K562 (cell line): ENCODE data around the gene ATP9B. TPM values are rescaled to one million over a fixed set of nuclear protein-coding genes. Genes with fewer than 3 reads are reported as not detected.

Experiments
- ATAC-seq: fragments of 200-7000 bp; cut with Tn5 transposase; 3 replicates; pipeline ENCODE4 v1.9.1; 2020; ENCODE audit warnings: moderate library complexity
- BruUV-seq: library from RNA; stranded (reverse); fragments of 400-500 nt; replicated peaks from 2 replicates; lab custom pipeline; 2021; lab: Mats Ljungman, UMichigan
- CTCF ChIA-PET: fragments of 300-600 bp; formaldehyde crosslinking; extraction: SDS; loops from one replicate; lab custom pipeline; 2021; ENCODE audit warnings: low intra/inter-chr PET ratio; lab: Yijun Ruan, JAX
- POLR2A ChIA-PET: fragments of 300-600, 350-650 bp; sonication (Branson Sonifier 250); formaldehyde crosslinking; extraction: SDS; loops from one replicate; lab custom pipeline; 2021; ENCODE audit warnings: antibody characterized with exemption, inconsistent platforms; lab: Yijun Ruan, JAX
- DNase-seq, 4 experiments: peaks; one replicate each; pipeline versions ENCODE4 v3.0.0 to v3.0.0-alpha.2; 2011 to 2018; ENCODE audit warnings: low spot score in 3 of 4, mixed read lengths in 3 of 4; ENCODE audit errors: extremely low read depth in 1 of 4
- FAIRE-seq: peaks from 2 replicates; lab custom pipeline; 2011; peaks lifted over from hg19 to GRCh38; lab: Jason Lieb, UNC
- H2AFZ ChIP-seq: 2 replicates; pipeline ENCODE4 v1.6.0; 2011; ENCODE audit warnings: low read depth, low read length, control low read depth, inconsistent platforms
- H3K27ac ChIP-seq: fragments of 200-600 bp; 3 replicates; pipeline ENCODE4 v1.8.0; 2011; ENCODE audit warnings: low read depth, mild to moderate bottlenecking, control low read depth, inconsistent platforms, low read length, moderate library complexity, mixed read lengths; ENCODE audit errors: extremely low read depth
- H3K27me3 ChIP-seq, 2 experiments: fragments of 300-600 bp in 1 of 2; 2 replicates in 1 of 2; 3 replicates in 1 of 2; pipeline versions ENCODE4 v1.6.0 to v1.8.0; 2011; ENCODE audit warnings: inconsistent platforms in 2 of 2, low read length in 2 of 2, mild to moderate bottlenecking in 1 of 2, mixed read lengths in 1 of 2, moderate library complexity in 1 of 2; ENCODE audit not compliant: control insufficient read depth in 2 of 2, insufficient read depth in 2 of 2
- H3K36me3 ChIP-seq: fragments of 300-600 bp; 3 replicates; pipeline ENCODE4 v1.8.0; 2011; ENCODE audit warnings: mild to moderate bottlenecking, low read length, inconsistent platforms; ENCODE audit not compliant: control insufficient read depth, insufficient read depth
- H3K4me1 ChIP-seq, 2 experiments: fragments of 200-600 bp in 1 of 2; replicated peaks in 1 of 2; 2 replicates in 1 of 2; 3 replicates in 1 of 2; pipeline versions ENCODE4 v1.5.1 to v1.8.0; 2011; ENCODE audit warnings: inconsistent platforms in 2 of 2, low read length in 2 of 2, mild to moderate bottlenecking in 1 of 2, mixed read lengths in 1 of 2, moderate library complexity in 1 of 2; ENCODE audit not compliant: control insufficient read depth in 2 of 2, insufficient read depth in 2 of 2
- H3K4me2 ChIP-seq: 2 replicates; pipeline ENCODE4 v1.6.1; 2011; ENCODE audit warnings: low read length, control low read depth, inconsistent platforms, mixed read lengths; ENCODE audit not compliant: insufficient read depth
- H3K4me3 ChIP-seq: fragments of 200-600 bp; sonication (generic), shearing (Covaris generic); 2 replicates; pipeline ENCODE4 v1.5.1; 2016; ENCODE audit warnings: control low read depth, inconsistent platforms
- H3K79me2 ChIP-seq: fragments of 200-600 bp; 3 replicates; pipeline ENCODE4 v1.8.0; 2011; ENCODE audit warnings: low read length, inconsistent platforms; ENCODE audit not compliant: control insufficient read depth, insufficient read depth
- H3K9ac ChIP-seq, 2 experiments: 2 replicates each; pipeline versions ENCODE4 v1.6.0 to v1.6.1; 2011; ENCODE audit warnings: low read depth in 2 of 2, low read length in 2 of 2, control low read depth in 1 of 2, inconsistent platforms in 1 of 2, mild to moderate bottlenecking in 1 of 2, mixed read lengths in 1 of 2; ENCODE audit not compliant: insufficient read depth in 1 of 2
- H3K9me1 ChIP-seq: one replicate; pipeline ENCODE4 v1.6.0; 2011; ENCODE audit warnings: inconsistent platforms, mild to moderate bottlenecking, low read length, moderate library complexity; ENCODE audit not compliant: control insufficient read depth, insufficient read depth
- H3K9me3 ChIP-seq: replicated peaks from 2 replicates; pipeline ENCODE4 v1.5.1; 2011; ENCODE audit warnings: low read depth, low read length, inconsistent platforms; ENCODE audit not compliant: control insufficient read depth, insufficient read depth
- H4K20me1 ChIP-seq: replicated peaks from 2 replicates; pipeline ENCODE4 v1.6.1; 2011; ENCODE audit warnings: low read length, inconsistent platforms, mixed read lengths; ENCODE audit not compliant: control insufficient read depth, insufficient read depth
- C11orf30 ChIP-seq: fragments of 450-650 bp; IDR thresholded peaks from 2 replicates; pipeline ENCODE4 v1.6.1; 2016; ENCODE audit warnings: low read depth, mild to moderate bottlenecking
- MAFG ChIP-seq: fragments of 450-650 bp; conservative IDR thresholded peaks from 2 replicates; pipeline ENCODE4 v1.6.1; 2016; ENCODE audit warnings: missing genetic modification characterization, missing compliant biosample characterization
- MAFK ChIP-seq: IDR thresholded peaks from 2 replicates; pipeline ENCODE4 v1.6.1; 2011; ENCODE audit warnings: low read length, improper control_type of control experiment
- NCOR1 ChIP-seq: fragments of 450-650 bp; IDR thresholded peaks from 2 replicates; pipeline ENCODE4 v1.6.1; 2016; ENCODE audit warnings: mild to moderate bottlenecking, moderate library complexity
- ZNF316 ChIP-seq: fragments of 450-650 bp; IDR thresholded peaks from 2 replicates; pipeline ENCODE4 v1.6.1; 2016
- WGBS: fragments of 100-300 bp; shearing (Covaris generic); methylation state at CpG from one replicate; pipeline ENCODE4 v1.1.6; 2016; ENCODE audit warnings: low coverage, mixed read lengths; ENCODE audit not compliant: insufficient coverage; ENCODE audit errors: missing lambda C conversion rate; 5-methylcytosine and 5-hydroxymethylcytosine counted together
- in situ Hi-C: fragments of 300-500 bp; cut with MboI; formaldehyde crosslinking; loops from 4 replicates; pipeline ENCODE4 v1.15.0; 2018; ENCODE audit warnings: inconsistent platforms, mixed read lengths
- intact Hi-C: fragments of 100-400 bp; cut with micrococcal nuclease; formaldehyde crosslinking; loops from 2 replicates; pipeline ENCODE4 v1.14.2; 2022
- polyA plus RNA-seq, 8 experiments: library from polyadenylated mRNA; depleted of rRNA in 4 of 8; stranded (reverse) in 5 of 8; unstranded in 3 of 8; fragments of >200 nt; fragmentation: Nextera tagmentation in 2 of 8; fragmentation: Illumina TruSeq in 1 of 8; extraction: Ambion mirVana in 2 of 8; extraction: Trizol in 1 of 8; gene quantifications; 2 replicates each; pipeline versions ENCODE4 v1.2.1 to v1.2.3, GENCODE V29; 2011 to 2014; ENCODE audit warnings: inconsistent platforms in 1 of 8, missing spikeins in 1 of 8
- total RNA-seq, 7 experiments: library from RNA; depleted of rRNA in 6 of 7; stranded (reverse); fragments of >200 nt in 6 of 7; fragmentation: Illumina TruSeq in 2 of 7; extraction: Trizol in 2 of 7; gene quantifications; 2 replicates each; pipeline versions ENCODE4 v1.2.1 to v1.2.3, GENCODE V29; 2011 to 2021; ENCODE audit warnings: low replicate concordance in 1 of 7
- TF ChIP-seq, protein P1 (sequence below): fragments of 450-650 bp; formaldehyde crosslinking; IDR thresholded peaks from 2 replicates; pipeline ENCODE4 v1.4.0; 2020; ENCODE audit warnings: mild to moderate bottlenecking, moderate library complexity

ATP9B gene
- total and polyA plus RNA-seq, 9 of the 15 experiments (the other 6 are each of a cell fraction or from before 2014, with no cell fraction given): 0.66 to 13.2 (median 7.9) TPM

DNA sequence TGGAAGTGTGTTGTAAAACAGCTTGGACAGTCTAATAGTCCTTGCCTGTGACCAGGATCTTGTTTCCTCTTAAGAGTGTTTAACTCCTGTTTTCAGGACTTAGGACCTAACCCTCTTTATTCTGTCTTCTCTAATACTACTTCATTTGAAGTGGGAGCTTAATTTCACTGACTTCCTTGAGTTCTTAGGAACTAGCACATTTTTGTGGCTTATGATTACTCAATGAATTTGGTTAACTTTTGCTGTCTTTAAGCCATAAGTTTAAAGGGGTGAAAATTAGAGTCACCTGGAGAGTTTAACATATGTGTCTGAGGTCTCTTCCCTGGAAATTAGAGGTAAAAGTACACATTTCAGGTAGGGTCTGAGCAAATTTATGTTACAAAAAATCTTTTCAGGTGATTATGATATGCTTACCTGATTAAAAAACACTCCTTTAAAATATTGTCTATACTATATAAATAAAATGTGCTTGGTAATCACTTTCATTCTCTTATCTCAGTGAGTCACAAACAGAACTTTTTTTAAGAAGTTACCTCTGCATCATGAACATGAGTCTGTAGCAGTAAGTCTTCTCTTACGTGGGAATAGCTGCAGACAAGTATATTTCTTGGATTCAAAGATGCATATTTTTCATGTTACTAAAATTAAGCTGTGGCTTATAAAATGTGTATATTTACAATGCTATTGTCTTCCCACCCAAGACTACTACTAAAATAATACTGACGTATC lies 52.7 kb downstream of the ATP9B start:
- Histone ChIP-seq H3K79me2 (no peaks in the 10 kb centered on the region), H3K27ac (no peak overlapping the region), H2AFZ (no peak overlapping the region), H3K36me3 (no peaks in the 10 kb centered on the region), H3K4me1 (no peaks in the 10 kb centered on the region), H3K9ac (no peak overlapping the region), H4K20me1 (no peaks in the 10 kb centered on the region), H3K9me1 (no peaks in the 10 kb centered on the region), H3K9me3 (no peaks in the 10 kb centered on the region), H3K27me3 (no peaks in the 10 kb centered on the region), H3K4me3 (no peak overlapping the region), H3K4me2 (no peak overlapping the region)
- no TSS peak for BruUV-seq
- ATAC-seq: no peak
- ChIA-PET CTCF (no interaction called here), POLR2A (interaction anchor here (0.6 kb wide), 1 partner anchor 100 kb away, joined by 3 read pairs; no protein-coding TSS in a partner anchor)
- intact Hi-C loops (no loop called here), in situ Hi-C loops (no loop called here)
- no peak for DNase-seq
- 82% methylated on average over 2 of the region's 2 CpGs for WGBS
- TF ChIP-seq, protein P1, sequence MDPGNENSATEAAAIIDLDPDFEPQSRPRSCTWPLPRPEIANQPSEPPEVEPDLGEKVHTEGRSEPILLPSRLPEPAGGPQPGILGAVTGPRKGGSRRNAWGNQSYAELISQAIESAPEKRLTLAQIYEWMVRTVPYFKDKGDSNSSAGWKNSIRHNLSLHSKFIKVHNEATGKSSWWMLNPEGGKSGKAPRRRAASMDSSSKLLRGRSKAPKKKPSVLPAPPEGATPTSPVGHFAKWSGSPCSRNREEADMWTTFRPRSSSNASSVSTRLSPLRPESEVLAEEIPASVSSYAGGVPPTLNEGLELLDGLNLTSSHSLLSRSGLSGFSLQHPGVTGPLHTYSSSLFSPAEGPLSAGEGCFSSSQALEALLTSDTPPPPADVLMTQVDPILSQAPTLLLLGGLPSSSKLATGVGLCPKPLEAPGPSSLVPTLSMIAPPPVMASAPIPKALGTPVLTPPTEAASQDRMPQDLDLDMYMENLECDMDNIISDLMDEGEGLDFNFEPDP: no peak
- peak; percentile 48 for TF ChIP-seq C11orf30
- peak; percentile 20; the same call in 1 of the 2 replicates for TF ChIP-seq MAFK
- TF ChIP-seq NCOR1: no peak
- TF ChIP-seq ZNF316: peak; percentile 69
- TF ChIP-seq MAFG (tag): peak; percentile 23; the same call in 1 of the 2 replicates
- no peak for FAIRE-seq
